HepG2 (cell line): ENCODE data around the gene SMIM36. TPM values are rescaled to one million over a fixed set of nuclear protein-coding genes. Genes with fewer than 3 reads are reported as not detected.
A peak's percentile ranks its signal among the peaks of the same experiment; 100 is the strongest.

Experiments
- BRD4 ChIP-seq: sonication (generic); formaldehyde crosslinking; IDR thresholded peaks from 2 replicates; pipeline ENCODE4 v1.4.0; 2020; ENCODE audit warnings: missing genetic modification reagents
- CENPT ChIP-seq: sonication (generic); formaldehyde crosslinking; IDR thresholded peaks from 2 replicates; pipeline ENCODE4 v1.8.0; 2022; ENCODE audit warnings: low read depth, mild to moderate bottlenecking, moderate library complexity, missing genetic modification reagents
- CENPX ChIP-seq: sonication (generic); formaldehyde crosslinking; IDR thresholded peaks from 2 replicates; pipeline ENCODE4 v1.9.0; 2021; ENCODE audit warnings: mild to moderate bottlenecking, missing genetic modification reagents, moderate library complexity
- ETS1 ChIP-seq: sonication (generic); formaldehyde crosslinking; IDR thresholded peaks from 2 replicates; pipeline ENCODE4 v1.4.0; 2020; ENCODE audit warnings: missing genetic modification reagents
- HDAC1 ChIP-seq: sonication (generic); formaldehyde crosslinking; IDR thresholded peaks from 2 replicates; pipeline ENCODE4 v1.5.1; 2020; ENCODE audit warnings: mild to moderate bottlenecking, missing genetic modification reagents
- HMG20A ChIP-seq: IDR thresholded peaks from 2 replicates; pipeline ENCODE4 v1.6.1; 2016; ENCODE audit warnings: borderline replicate concordance
- HNRNPLL ChIP-seq: fragments of 200-400 bp; formaldehyde crosslinking; IDR thresholded peaks from 2 replicates; pipeline ENCODE4 v1.6.1; 2017; ENCODE audit warnings: mild to moderate bottlenecking, low read depth, low read length; ENCODE audit not compliant: poor library complexity, severe bottlenecking
- MED1 ChIP-seq: sonication (generic); formaldehyde crosslinking; IDR thresholded peaks from 2 replicates; pipeline ENCODE4 v1.4.0; 2020; ENCODE audit warnings: missing genetic modification reagents
- PAF1 ChIP-seq: IDR thresholded peaks from 2 replicates; pipeline ENCODE4 v1.6.1; 2016; ENCODE audit warnings: missing genetic modification reagents, missing compliant biosample characterization
- PRPF4 ChIP-seq: fragments of 200-400 bp; formaldehyde crosslinking; IDR thresholded peaks from 2 replicates; pipeline ENCODE4 v1.6.1; 2016; ENCODE audit warnings: low read length, low read depth; ENCODE audit not compliant: poor library complexity, severe bottlenecking
- REL ChIP-seq: sonication (generic); formaldehyde crosslinking; conservative IDR thresholded peaks from 2 replicates; pipeline ENCODE4 v1.8.0; 2022; ENCODE audit warnings: mild to moderate bottlenecking, missing genetic modification reagents, moderate library complexity
- REPIN1 ChIP-seq: sonication (generic); formaldehyde crosslinking; IDR thresholded peaks from 2 replicates; pipeline ENCODE4 v1.8.0; 2022; ENCODE audit warnings: missing genetic modification reagents, low read depth, mild to moderate bottlenecking, borderline replicate concordance
- SMARCC2 ChIP-seq: fragments of 450-650 bp; IDR thresholded peaks from 2 replicates; pipeline ENCODE4 v1.6.1; 2017; ENCODE audit warnings: antibody characterized with exemption, mild to moderate bottlenecking
- SMC3 ChIP-seq: IDR thresholded peaks from 2 replicates; pipeline ENCODE4 v1.6.1; 2011; ENCODE audit warnings: low read length, improper control_type of control experiment
- SNAPC5 ChIP-seq: sonication (generic); formaldehyde crosslinking; IDR thresholded peaks from 2 replicates; pipeline ENCODE4 v1.8.1; 2023; ENCODE audit warnings: mild to moderate bottlenecking, missing genetic modification reagents, borderline replicate concordance
- TBP ChIP-seq: sonication (generic); formaldehyde crosslinking; IDR thresholded peaks from 2 replicates; pipeline ENCODE4 v1.5.0; 2020; ENCODE audit warnings: missing genetic modification reagents
- TFDP2 ChIP-seq: sonication (generic); formaldehyde crosslinking; IDR thresholded peaks from 2 replicates; pipeline ENCODE4 v1.4.0; 2020; ENCODE audit warnings: missing genetic modification reagents
- TRIM24 ChIP-seq: sonication (generic); formaldehyde crosslinking; IDR thresholded peaks from 2 replicates; pipeline ENCODE4 v1.8.0; 2022; ENCODE audit warnings: mild to moderate bottlenecking, missing genetic modification reagents
- U2AF2 ChIP-seq: fragments of 200-400 bp; formaldehyde crosslinking; IDR thresholded peaks from 2 replicates; pipeline ENCODE4 v1.6.1; 2017; ENCODE audit warnings: low read depth, mild to moderate bottlenecking, low read length
- ZBTB4 ChIP-seq: sonication (generic); formaldehyde crosslinking; IDR thresholded peaks from 2 replicates; pipeline ENCODE4 v1.4.0; 2020; ENCODE audit warnings: missing genetic modification reagents, mild to moderate bottlenecking, borderline replicate concordance
- ZMAT3 ChIP-seq: sonication (generic); formaldehyde crosslinking; conservative IDR thresholded peaks from 2 replicates; pipeline ENCODE4 v1.7.0; 2021; ENCODE audit warnings: missing genetic modification reagents
- ZNF460 ChIP-seq: sonication (generic); formaldehyde crosslinking; IDR thresholded peaks from 2 replicates; pipeline ENCODE4 v1.5.1; 2020; ENCODE audit warnings: missing genetic modification reagents, mild to moderate bottlenecking, borderline replicate concordance
- ZNF766 ChIP-seq: sonication (generic); formaldehyde crosslinking; IDR thresholded peaks from 2 replicates; pipeline ENCODE4 v1.5.0; 2020; ENCODE audit warnings: missing genetic modification reagents, borderline replicate concordance
- ZNF776 ChIP-seq: sonication (generic); formaldehyde crosslinking; IDR thresholded peaks from 2 replicates; pipeline ENCODE4 v1.4.0; 2020; ENCODE audit warnings: mild to moderate bottlenecking, missing genetic modification reagents
- polyA plus RNA-seq, 8 experiments: library from polyadenylated mRNA; depleted of rRNA in 3 of 8; stranded (reverse) in 7 of 8; unstranded in 1 of 8; fragments of >200 nt; fragmentation: Illumina TruSeq in 4 of 8; extraction: Trizol in 4 of 8; gene quantifications; 2 replicates each; pipeline versions ENCODE4 v1.2.1 to v1.2.3, GENCODE V29; 2011 to 2016; ENCODE audit warnings: low read depth in 4 of 8, missing spikeins in 1 of 8, mixed read lengths in 1 of 8; ENCODE audit not compliant: insufficient read depth in 1 of 8
- total RNA-seq, 5 experiments: library from RNA; depleted of rRNA; stranded (reverse); fragments of >200 nt; fragmentation: Illumina TruSeq; extraction: Trizol; gene quantifications; 2 replicates each; pipeline ENCODE4 v1.2.3, GENCODE V29; 2016; ENCODE audit warnings: low read depth in 1 of 5

SMIM36 gene
- total and polyA plus RNA-seq, 2 of the 13 experiments (the other 11 are each of a cell fraction or from before 2014, with no cell fraction given): not detected

- TF ChIP-seq ZMAT3 (CRISPR knock-in tag): peak; percentile 56; the same call in 1 of the 2 replicates
- TF ChIP-seq PAF1 (CRISPR knock-in tag): no peak
- peak; percentile 73 for TF ChIP-seq PRPF4
- no peak for TF ChIP-seq REL (CRISPR knock-in tag)
- TF ChIP-seq TFDP2 (CRISPR knock-in tag): no peak; the same call in 1 of the 2 replicates
- TF ChIP-seq ZNF776 (CRISPR knock-in tag): no peak
- no peak for TF ChIP-seq ZNF460 (CRISPR knock-in tag)
- TF ChIP-seq U2AF2: no peak
- TF ChIP-seq TBP (CRISPR knock-in tag): no peak
- no peak for TF ChIP-seq CENPT (CRISPR knock-in tag)
- peak; percentile 59 for TF ChIP-seq HDAC1 (CRISPR knock-in tag)
- TF ChIP-seq SNAPC5 (CRISPR knock-in tag): no peak
- TF ChIP-seq ZBTB4 (CRISPR knock-in tag): 0 out of 2 replicates have a peak, but pooled peaks have one; percentile 31
- peak; percentile 77; the same call in 1 of the 2 replicates for TF ChIP-seq HMG20A (CRISPR knock-in tag)
- no peak; the same call in 1 of the 2 replicates for TF ChIP-seq REPIN1 (CRISPR knock-in tag)
- TF ChIP-seq SMARCC2: 0 out of 2 replicates have a peak, but pooled peaks have one; percentile 19
- no peak for TF ChIP-seq TRIM24 (CRISPR knock-in tag)
- 0 out of 2 replicates have a peak, but pooled peaks have one; percentile 44 for TF ChIP-seq ZNF766 (CRISPR knock-in tag)
- TF ChIP-seq MED1 (CRISPR knock-in tag): peak; percentile 94
- no peak for TF ChIP-seq ETS1
- TF ChIP-seq HNRNPLL: no peak
- TF ChIP-seq SMC3: no peak
- peak; percentile 65 for TF ChIP-seq BRD4 (CRISPR knock-in tag)
- no peak for TF ChIP-seq CENPX (CRISPR knock-in tag)
Measured at GRCh38 chr17:55444471-55445441, 66.5 kb downstream of the SMIM36 start (continued).
